ENCODE results near the gene RHOB. TPM values are rescaled to one million over a fixed set of nuclear protein-coding genes. Genes with fewer than 3 reads are reported as not detected.

RHOB gene
- total RNA-seq, 1 experiment from 2014 or later, result 28.1 TPM

- no TSS peak for BruUV-seq (replicated peaks)
- CTCF ChIA-PET, result interaction anchor here (0.6 to 8.6 kb wide), 16 partner anchors 10 to 224 kb away, joined by 3 to 125 read pairs (median 6); partner anchors contain the start of genes HS1BP3 and RHOB
- H3K36me3 Mint-ChIP-seq (ENCODE audit: insufficient read depth, unreplicated experiment), result no peaks in the 10 kb centered on the region
Observed at GRCh38 chr2:20436716-20437470, 10.0 kb upstream of the RHOB start.

GRCh38 chr2:20438334-20439192, 8.3 kb upstream of the RHOB start:
- Mint-ChIP-seq H3K27me3 (ENCODE audit: insufficient read depth, unreplicated experiment) (no peaks in the 10 kb centered on the region), H3K4me3 (ENCODE audit: unreplicated experiment) (peak overlapping the region; percentile 66), H3K27ac (ENCODE audit: low read depth, unreplicated experiment) (peak overlapping the region; percentile 82), H3K36me3 (ENCODE audit: insufficient read depth, unreplicated experiment) (no peaks in the 10 kb centered on the region), H3K4me1 (ENCODE audit: insufficient read depth, unreplicated experiment) (peaks cover 26% of the 10 kb centered on the region), H3K9me3 (ENCODE audit: unreplicated experiment) (no peaks in the 10 kb centered on the region)
- ChIA-PET POLR2A (interaction anchor here (0.7 to 4.4 kb wide), 28 partner anchors 9 to 213 kb away, joined by 3 to 35 read pairs (median 5); partner anchors contain the start of genes HS1BP3 and RHOB), CTCF (interaction anchor here (0.7 to 8.6 kb wide), 20 partner anchors 8 to 641 kb away, joined by 3 to 125 read pairs (median 5); partner anchors contain the start of genes HS1BP3 and RHOB)
- peak; percentile 89 for DNase-seq (ENCODE audit: unreplicated experiment)
- TF ChIP-seq CTCF (IDR thresholded peaks at IDR 0.05; ENCODE audit: unreplicated experiment), result no peak
- intact Hi-C loops (cut with micrococcal nuclease), result loop anchor here (2.0 kb wide), 2 partner anchors 28 to 42 kb away; no protein-coding TSS in a partner anchor
- BruUV-seq (replicated peaks), result TSS peak; percentile 92

More at GRCh38 chr2:20436716-20437470, 10.0 kb upstream of the RHOB start:
- intact Hi-C loops (cut with micrococcal nuclease), result no loop called here
- POLR2A ChIA-PET, result interaction anchor here (0.6 to 4.4 kb wide), 8 partner anchors 9 to 211 kb away, joined by 3 to 23 read pairs (median 4); no protein-coding TSS in a partner anchor
- H3K27me3 Mint-ChIP-seq (ENCODE audit: insufficient read depth, unreplicated experiment), result no peaks in the 10 kb centered on the region
- DNase-seq (ENCODE audit: unreplicated experiment), result no peak
- peaks cover 26% of the 10 kb centered on the region for H3K4me1 Mint-ChIP-seq (ENCODE audit: insufficient read depth, unreplicated experiment)
- no peak overlapping the region for H3K27ac Mint-ChIP-seq (ENCODE audit: low read depth, unreplicated experiment)
- H3K4me3 Mint-ChIP-seq (ENCODE audit: unreplicated experiment), result no peak overlapping the region
- TF ChIP-seq CTCF (IDR thresholded peaks at IDR 0.05; ENCODE audit: unreplicated experiment), result no peak
- H3K9me3 Mint-ChIP-seq (ENCODE audit: unreplicated experiment), result no peaks in the 10 kb centered on the region

GRCh38 chr2:20439193-20439475, 7.7 kb upstream of the RHOB start:
- peaks cover 26% of the 10 kb centered on the region for H3K4me1 Mint-ChIP-seq (ENCODE audit: insufficient read depth, unreplicated experiment)
- H3K36me3 Mint-ChIP-seq (ENCODE audit: insufficient read depth, unreplicated experiment), result no peaks in the 10 kb centered on the region
- H3K9me3 Mint-ChIP-seq (ENCODE audit: unreplicated experiment), result no peaks in the 10 kb centered on the region
- peak overlapping the region; percentile 82 for H3K27ac Mint-ChIP-seq (ENCODE audit: low read depth, unreplicated experiment)
- no peak for TF ChIP-seq CTCF (IDR thresholded peaks at IDR 0.05; ENCODE audit: unreplicated experiment)
- intact Hi-C loops (cut with micrococcal nuclease), result loop anchor here (2.0 kb wide), 2 partner anchors 28 to 42 kb away; no protein-coding TSS in a partner anchor
- peak overlapping the region; percentile 66 for H3K4me3 Mint-ChIP-seq (ENCODE audit: unreplicated experiment)
- no peaks in the 10 kb centered on the region for H3K27me3 Mint-ChIP-seq (ENCODE audit: insufficient read depth, unreplicated experiment)
- no TSS peak for BruUV-seq (replicated peaks)
- CTCF ChIA-PET, result interaction anchor here (0.6 to 8.6 kb wide), 20 partner anchors 8 to 213 kb away, joined by 3 to 125 read pairs (median 4); partner anchors contain the start of genes HS1BP3 and RHOB
- POLR2A ChIA-PET, result interaction anchor here (0.7 to 4.4 kb wide), 22 partner anchors 8 to 212 kb away, joined by 3 to 35 read pairs (median 6); partner anchors contain the start of genes HS1BP3 and RHOB
- peak; percentile 77 for DNase-seq (ENCODE audit: unreplicated experiment)

Measured in MCF 10A (cell line).